HG03095 (cell line): Measurements from ENCODE around the gene TRIM51.
"Not testable (repeated sequence)": the region's sequence is repeated elsewhere in the genome, so short reads cannot be mapped to it uniquely, and the experiment has no call there.

ENCODE experiments used
- ATAC-seq: cut with Tn5 transposase; IDR thresholded peaks from one replicate; pipeline ENCODE4 v1.9.1; 2021; ENCODE audit warnings: moderate library complexity; ENCODE audit not compliant: unreplicated experiment

Gene TRIM51, protein sequence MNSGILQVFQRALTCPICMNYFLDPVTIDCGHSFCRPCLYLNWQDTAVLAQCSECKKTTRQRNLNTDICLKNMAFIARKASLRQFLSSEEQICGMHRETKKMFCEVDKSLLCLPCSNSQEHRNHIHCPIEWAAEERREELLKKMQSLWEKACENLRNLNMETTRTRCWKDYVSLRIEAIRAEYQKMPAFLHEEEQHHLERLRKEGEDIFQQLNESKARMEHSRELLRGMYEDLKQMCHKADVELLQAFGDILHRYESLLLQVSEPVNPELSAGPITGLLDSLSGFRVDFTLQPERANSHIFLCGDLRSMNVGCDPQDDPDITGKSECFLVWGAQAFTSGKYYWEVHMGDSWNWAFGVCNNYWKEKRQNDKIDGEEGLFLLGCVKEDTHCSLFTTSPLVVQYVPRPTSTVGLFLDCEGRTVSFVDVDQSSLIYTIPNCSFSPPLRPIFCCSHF

DNA sequence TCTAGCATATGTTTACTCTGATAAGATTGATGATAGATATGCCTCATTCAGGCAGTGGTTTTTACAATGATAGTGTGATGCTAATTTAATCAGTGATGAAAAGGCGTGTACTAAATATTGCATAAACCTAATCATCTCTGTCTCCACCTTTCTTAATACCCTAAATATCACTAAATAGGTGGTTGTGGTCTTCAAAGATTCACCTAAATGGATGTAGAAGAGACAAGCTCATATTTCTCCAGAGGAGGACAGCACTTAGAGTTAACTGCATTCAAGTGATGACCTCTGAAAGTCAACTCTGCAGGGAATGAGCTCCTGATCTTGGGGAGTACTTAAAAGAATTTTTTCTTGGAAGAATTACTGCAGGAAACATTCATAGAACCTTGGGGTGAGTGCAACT, at the start of gene TRIM51:
TRIM51 (plus strand) TSS at position 301 of the 400 bp plus-strand sequence. CDS start 2,132 bp downstream, outside the sequence.
- not testable (repeated sequence) for ATAC-seq

DNA sequence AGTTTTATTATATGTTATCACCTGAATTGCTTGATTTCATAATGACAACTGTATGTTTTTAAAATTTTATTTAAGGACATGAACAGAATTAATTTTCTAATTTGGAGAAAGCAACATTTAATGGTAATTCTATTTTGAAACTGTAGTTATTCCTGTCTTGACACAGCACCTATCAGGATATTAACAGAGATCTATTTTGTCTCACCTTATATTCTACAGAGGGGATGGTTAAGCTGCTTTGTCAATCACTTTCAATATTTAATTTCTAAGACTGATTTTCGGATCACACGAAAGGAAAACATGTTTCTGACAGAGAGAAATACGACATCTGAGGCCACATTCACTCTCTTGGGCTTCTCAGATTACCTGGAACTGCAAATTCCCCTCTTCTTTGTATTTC, 44.6 kb upstream of the TRIM51 start, which contains the start of gene OR5D16:
OR5D16 (plus strand) TSS at position 301 of the 400 bp plus-strand sequence; CDS start at position 301, 0 bp downstream.
- ATAC-seq: no peak

DNA sequence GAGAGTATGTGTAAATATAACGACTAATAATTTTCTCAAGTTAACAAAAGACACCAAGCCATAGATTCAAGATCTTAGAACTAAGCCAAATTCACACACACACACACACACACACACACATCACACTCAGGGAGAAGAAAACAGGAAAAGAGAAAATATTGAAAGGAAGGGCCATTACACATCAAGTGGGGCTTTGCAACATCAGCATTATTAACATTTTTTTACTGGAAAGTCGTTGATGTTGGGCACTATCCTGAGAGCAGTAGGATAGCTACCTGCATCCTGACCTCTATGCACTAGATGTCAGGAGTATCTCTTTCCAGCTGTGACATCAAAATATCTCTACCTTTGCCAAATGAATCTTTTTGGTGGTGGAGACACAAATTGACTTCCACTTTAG, 35.6 kb upstream of the TRIM51 start:
- no peak for ATAC-seq

DNA sequence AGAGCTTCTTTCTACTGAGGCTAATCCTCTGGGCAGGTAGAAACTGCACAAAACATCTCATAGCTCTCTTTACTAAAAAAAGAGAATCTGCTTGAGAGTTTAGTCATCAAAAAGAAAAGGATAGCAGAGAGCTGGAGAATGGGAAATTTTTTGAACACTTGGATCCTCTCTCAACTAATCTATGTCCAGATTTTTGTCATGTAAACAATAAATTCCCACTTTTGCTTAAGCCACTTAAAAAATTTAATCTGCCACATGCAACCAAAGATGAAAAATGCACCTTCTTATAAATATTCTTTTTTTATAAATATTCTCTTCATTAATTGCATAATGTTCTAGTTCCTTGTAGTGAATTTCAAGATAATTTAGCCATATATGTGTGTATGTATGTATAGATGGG, 34.1 kb upstream of the TRIM51 start:
- no peak for ATAC-seq

DNA sequence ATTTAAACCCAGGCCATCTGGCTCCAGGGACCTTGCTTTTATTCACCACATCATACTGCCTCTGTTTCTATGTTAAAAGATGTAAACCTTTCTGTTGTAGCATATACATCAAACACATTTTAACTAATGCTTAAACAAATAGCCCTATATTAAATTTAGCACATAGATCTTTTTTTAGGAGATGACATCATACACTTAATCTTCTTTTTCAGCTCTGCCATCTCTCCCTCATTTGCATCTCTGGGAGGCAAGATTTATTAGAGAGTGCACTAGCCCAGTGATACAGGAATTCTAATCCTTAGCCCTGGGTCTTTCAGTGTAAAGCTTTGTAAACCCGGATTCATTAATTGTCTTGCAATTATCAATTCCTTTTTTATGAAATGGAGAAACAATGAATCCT, 31.0 kb upstream of the TRIM51 start:
- ATAC-seq: no peak

DNA sequence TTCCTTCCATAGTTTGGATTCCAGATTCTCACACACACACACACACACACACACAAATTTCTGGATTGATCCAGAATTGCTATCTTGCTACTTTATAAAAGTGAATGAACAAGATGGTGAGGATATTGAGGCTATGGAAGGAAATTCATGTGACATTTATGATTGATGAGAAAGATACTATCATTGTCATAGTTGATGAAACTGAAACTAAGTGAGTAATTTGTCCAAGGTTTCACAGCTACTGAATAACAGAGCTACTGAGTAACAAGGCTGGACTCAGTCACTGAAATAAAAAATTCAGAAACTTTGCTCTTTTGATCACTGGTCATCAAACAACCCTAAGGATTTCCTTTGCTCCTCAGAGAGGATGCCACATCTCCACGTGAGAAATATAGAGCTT, 28.4 kb upstream of the TRIM51 start:
- ATAC-seq: no peak

DNA sequence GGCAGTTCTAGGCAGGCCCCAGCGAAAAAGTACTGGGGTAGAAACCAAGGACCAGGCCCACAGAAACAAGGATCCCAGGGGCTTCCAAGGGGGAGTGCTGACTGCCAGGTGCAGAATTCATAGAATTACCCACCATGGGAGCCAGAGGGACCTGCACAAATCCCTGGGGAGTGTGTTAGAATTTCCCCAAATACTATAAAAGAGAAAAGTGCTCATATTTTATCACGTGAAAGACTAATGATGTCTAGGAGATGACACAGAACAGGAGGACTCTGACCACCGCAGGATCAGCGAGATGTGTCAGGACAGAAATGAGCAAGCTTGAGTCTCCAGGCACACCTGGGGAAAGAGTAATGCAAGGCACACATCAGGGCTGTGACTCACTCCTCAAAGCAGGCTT, 15.7 kb upstream of the TRIM51 start:
- ATAC-seq: not testable (repeated sequence)

DNA sequence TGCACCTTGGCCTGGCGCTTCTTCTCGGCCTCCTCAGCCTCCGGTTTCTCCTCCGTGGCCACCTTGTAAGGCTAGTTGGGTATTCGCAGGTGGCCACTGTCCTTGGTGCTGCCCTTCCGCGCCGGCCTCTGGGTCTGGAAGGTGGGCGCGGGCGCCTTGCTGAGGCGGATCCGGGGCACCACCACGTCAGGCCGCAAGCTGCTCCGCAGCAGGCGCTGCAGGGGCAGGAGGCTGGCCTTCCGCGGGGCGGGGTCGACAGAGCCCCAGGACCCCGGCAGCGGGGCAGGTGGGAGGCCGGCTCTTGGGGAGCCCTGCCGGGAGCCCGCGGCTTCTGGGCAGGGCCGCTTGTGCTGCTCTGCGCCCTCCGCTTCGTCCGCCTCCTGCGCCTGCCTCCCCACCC, 10.4 kb upstream of the TRIM51 start:
- ATAC-seq: not testable (repeated sequence)

DNA sequence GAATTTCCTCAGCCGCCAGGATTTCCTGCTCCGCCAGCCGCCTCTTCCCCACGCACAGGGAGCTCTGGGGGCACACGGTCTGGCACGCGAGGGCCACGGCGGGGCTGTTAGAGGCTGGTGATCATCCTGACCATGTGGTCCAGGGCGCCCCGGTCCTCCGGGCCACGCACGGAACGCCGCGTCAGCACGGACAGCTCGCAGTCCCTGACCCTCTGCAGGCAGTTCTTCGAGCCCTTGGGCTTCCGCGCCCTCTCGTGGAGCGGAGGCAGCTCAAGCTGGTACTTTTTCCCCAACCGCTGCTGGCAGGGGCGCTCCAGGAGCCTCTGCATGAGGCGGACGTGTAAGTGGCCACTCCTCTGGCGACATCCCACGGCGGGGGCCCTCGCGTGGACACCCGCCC, 10.0 kb upstream of the TRIM51 start:
- ATAC-seq: not testable (repeated sequence)

DNA sequence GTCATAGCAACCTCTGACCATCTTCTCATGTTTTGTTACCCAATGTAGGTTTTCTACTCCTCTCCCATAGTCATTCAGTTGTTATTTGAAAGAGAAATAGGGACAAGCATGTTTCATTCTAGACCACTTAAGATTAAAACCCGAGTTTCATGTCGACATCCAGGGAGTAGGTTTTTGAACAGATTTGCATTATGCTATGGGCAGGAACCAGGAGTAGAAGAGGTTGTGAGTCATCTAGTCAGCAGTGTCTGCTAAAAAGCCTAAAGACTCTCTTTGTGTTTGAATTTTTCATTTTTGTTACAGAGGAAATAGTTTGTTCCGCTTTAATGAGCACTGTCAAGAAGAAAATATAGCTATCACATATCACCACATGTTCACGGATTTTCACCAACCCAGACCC, 1.9 kb downstream of the TRIM51 start:
- not testable (repeated sequence) for ATAC-seq

DNA sequence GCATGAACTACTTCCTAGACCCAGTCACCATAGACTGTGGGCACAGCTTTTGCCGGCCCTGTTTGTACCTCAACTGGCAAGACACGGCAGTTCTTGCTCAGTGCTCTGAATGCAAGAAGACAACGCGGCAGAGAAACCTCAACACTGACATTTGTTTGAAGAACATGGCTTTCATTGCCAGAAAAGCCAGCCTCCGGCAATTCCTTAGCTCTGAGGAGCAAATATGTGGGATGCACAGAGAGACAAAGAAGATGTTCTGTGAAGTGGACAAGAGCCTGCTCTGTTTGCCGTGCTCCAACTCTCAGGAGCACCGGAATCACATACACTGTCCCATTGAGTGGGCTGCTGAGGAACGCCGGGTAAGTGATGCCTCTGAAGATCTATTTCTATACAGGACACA, 2.4 kb downstream of the TRIM51 start:
- ATAC-seq: not testable (repeated sequence)

DNA sequence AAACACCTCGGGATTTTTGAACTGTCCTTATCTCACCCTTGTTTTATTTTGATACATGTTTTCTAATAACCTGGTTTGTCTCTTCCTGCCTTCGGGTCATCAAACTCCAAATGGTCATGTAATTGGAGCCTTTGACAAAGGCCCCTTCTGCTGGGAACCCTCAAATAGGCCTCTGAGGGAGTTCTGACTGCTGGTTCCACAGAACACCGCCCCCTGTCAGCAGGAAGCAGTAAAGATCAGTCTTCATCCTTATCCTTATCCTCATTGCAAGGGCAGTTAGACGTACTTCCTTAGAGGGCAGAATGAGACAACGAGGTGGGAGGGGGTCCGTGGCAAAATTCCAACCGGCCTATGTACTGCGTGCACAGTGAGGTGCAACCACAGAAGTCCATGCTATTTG, 12.1 kb downstream of the TRIM51 start:
- ATAC-seq: no peak

DNA sequence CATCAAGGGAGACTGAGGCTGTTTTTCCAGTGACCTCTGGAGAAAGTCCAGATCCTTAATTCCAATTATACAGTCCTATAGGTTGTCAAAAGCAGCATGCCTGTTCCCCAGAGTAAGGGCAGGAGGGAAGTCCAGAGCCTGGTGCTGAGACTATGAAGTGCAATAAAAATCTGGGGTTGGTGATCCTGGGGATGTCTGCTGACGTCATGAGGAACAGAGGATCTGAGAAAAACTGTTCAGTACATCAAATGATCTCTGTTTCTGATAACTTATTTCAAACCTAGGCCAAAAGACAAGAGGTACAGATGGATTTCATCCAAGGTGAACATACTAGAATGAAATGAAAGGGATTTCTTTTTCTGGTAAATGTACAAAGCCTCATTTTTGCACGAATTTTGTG, 19.2 kb downstream of the TRIM51 start:
- no peak for ATAC-seq

DNA sequence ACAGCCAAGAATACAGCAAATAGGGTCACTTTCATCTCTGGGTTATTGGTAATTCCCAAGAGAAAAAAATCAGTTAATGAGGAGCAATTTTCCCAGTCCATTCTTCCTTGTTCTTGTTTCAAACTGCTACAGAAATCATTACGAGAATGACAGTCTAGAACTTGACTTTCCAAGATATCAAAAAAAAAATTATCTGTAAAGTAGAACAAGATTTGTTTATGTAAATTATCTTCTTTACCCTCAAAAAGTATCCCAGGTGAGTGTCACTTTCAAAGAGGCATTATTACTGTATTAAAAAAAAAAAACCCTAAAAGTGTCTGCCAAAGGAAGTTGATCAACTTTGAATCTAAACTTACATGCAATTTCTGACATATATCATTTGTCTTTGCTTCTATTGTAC, 31.4 kb downstream of the TRIM51 start, which contains the start of gene OR5W2:
OR5W2 (minus strand) TSS at position 101 of the 400 bp plus-strand sequence; CDS start at position 101, 0 bp downstream.
- no peak for ATAC-seq

DNA sequence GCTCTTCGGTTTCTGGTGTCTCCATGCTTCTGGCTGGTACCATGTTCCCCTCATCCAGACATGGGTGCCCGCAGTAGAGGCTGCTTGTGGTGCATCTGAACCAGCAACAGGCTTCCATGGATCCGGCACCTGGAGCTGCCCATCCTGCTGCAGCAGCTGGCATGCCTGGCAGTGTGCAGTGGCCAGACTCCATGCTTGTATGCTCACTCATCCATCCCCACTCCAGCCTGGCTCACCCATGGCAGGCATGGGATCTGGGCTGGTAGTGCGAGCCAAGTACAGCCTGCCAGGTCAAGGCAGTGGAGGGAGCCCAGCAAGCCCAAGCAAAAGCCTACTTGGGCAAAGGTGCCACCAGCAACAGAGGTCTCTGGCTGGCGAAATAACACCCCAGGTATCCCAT, 37.4 kb downstream of the TRIM51 start:
- no peak for ATAC-seq

DNA sequence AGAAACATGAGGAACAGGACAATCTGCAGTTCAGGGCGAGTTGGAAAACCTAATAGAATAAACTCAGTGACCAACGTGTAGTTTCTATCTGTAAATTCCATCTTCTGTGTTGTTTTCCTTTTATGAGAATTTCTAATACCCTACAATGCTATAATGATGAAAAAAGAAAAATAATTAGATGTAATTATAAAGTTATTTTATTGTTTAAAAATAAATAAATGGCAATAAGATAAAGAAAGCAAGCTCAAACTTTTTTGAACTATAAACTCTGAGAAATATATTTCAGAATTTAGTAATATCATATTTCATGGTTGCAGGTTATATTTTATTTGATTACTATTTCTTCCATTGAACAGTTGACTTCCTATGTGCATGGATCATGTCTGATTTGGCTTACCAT, 53.2 kb downstream of the TRIM51 start, which contains the start of gene OR5I1:
OR5I1 (minus strand) TSS at position 101 of the 400 bp plus-strand sequence; CDS start at position 101, 0 bp downstream.
- no peak for ATAC-seq
